IMR-90 (cell line): Measurements from ENCODE around the gene EHD4.

Experiments
- BHLHE40 ChIP-seq: fragments of 150-350 bp; IDR thresholded peaks from 2 replicates; pipeline ENCODE4 v1.6.1; 2016; ENCODE audit warnings: mild to moderate bottlenecking, low read depth, low read length
- CEBPB ChIP-seq: IDR thresholded peaks from 2 replicates; pipeline ENCODE4 v1.6.1; 2012; ENCODE audit warnings: low read depth, low read length, improper control_type of control experiment
- CTCF ChIP-seq: conservative IDR thresholded peaks from 2 replicates; pipeline ENCODE4 v1.5.1; 2012; ENCODE audit warnings: mild to moderate bottlenecking, low read depth, low read length, improper control_type of control experiment
- MAFK ChIP-seq: IDR thresholded peaks from 2 replicates; pipeline ENCODE4 v1.6.1; 2012; ENCODE audit warnings: low read depth, low read length, improper control_type of control experiment
- MXI1 ChIP-seq: IDR thresholded peaks from 2 replicates; pipeline ENCODE4 v1.6.1; 2012; ENCODE audit warnings: low read depth, mild to moderate bottlenecking, low read length, moderate library complexity, borderline replicate concordance
- POLR2A ChIP-seq: IDR thresholded peaks from 2 replicates; pipeline ENCODE4 v1.6.1; 2012; ENCODE audit warnings: mild to moderate bottlenecking, low read depth, low read length
- RAD21 ChIP-seq: IDR thresholded peaks from 2 replicates; pipeline ENCODE4 v1.6.1; 2012; ENCODE audit warnings: low read length, improper control_type of control experiment
- RFX5 ChIP-seq: IDR thresholded peaks from 2 replicates; pipeline ENCODE4 v1.8.0; 2012; ENCODE audit warnings: low read depth, mild to moderate bottlenecking, low read length, moderate library complexity
- SMC3 ChIP-seq: fragments of 150-350 bp; IDR thresholded peaks from 2 replicates; pipeline ENCODE4 v1.6.1; 2016; ENCODE audit warnings: low read depth, mild to moderate bottlenecking, antibody characterized with exemption, low read length, moderate library complexity
- USF2 ChIP-seq: fragments of 150-350 bp; IDR thresholded peaks from 2 replicates; pipeline ENCODE4 v1.6.1; 2017; ENCODE audit warnings: mild to moderate bottlenecking, antibody characterized with exemption, low read length, low read depth

DNA sequence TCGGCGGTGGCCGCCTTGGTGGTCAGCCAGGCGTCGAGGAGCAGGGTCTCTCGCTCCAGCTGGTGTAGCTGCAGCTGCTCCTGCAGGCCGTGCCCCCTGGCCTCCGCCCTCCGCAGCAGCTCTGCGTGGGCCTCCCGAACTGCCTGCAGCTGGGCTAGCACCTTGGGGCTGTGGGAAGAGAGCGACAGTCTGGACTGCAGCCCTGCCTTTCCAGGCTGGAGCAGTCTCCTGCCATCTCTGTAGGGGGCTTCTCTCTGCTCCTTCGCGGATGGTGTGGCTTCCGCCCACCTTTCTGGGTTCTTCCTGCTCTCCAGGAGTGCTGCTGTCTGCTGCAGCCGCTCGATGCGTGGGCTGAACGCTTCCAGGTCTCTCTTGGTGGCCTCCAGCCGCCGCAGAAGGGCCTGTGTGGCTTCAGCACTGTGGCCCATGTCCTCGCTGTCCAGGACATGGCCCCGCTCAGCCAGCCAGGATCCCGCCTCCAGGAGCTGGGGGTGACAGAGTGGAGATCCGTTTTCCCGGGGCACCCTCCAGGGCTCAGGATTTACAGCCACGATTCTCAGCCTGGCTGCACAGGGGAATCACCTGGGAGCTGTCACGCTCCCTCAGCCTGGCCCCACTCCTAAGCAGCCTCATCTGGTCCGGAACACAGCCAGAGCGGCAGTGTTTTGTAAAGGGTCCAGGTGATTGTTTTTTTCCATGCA, 116.9 kb downstream of the EHD4 start:
- TF ChIP-seq POLR2A: no peak
- TF ChIP-seq CTCF: no peak
- TF ChIP-seq RAD21: no peak
- TF ChIP-seq BHLHE40: no peak
- no peak for TF ChIP-seq SMC3
- no peak for TF ChIP-seq MXI1
- TF ChIP-seq CEBPB: no peak
- TF ChIP-seq USF2: no peak
- no peak for TF ChIP-seq MAFK
- TF ChIP-seq RFX5: no peak
